Gastrocnemius medialis (tissue), 4 donors: ENCODE data around the gene SH3GL2.

Experiments used
- POLR2A ChIP-seq, 2 donors: fragments of 450-650 bp; IDR thresholded peaks; one replicate each; pipeline ENCODE4 v1.6.1; 2017; ENCODE audit warnings: antibody characterized with exemption in 2 of 2, mild to moderate bottlenecking in 2 of 2, moderate library complexity in 2 of 2
- TF ChIP-seq, protein P1 (sequence below), 5 experiments: fragments of 450-650 bp in 3 of 5; fragments of 200-600 bp in 2 of 5; sonication (generic) in 2 of 5; IDR thresholded peaks in 4 of 5; conservative IDR thresholded peaks in 1 of 5; 1 replicate in 4 of 5; 2 replicates in 1 of 5; pipeline ENCODE4 v1.5.1; 2016 to 2019; ENCODE audit warnings: antibody characterized with exemption in 5 of 5, mild to moderate bottlenecking in 3 of 5, moderate library complexity in 3 of 5

DNA sequence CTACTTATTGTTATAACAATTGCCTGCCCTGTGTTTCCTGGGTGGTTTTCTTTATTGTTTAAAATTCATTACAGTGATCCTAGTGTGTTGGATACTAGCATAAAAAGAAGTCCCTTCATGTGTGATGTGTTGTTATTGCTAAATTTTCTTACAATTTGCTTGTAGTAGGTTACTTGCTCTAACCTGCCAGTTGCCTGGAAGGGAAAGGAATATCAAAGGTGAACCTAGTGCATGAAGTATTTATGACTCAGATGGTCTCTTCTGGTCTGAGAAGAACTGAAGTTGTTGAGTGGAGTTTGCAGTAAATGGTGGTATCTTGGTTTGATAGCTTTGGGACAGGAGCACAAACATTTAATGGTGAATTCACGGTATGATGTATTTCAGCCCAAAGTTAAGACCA, 58.0 kb downstream of the SH3GL2 start:
- no peak for TF ChIP-seq POLR2A (IDR thresholded peaks at IDR 0.05)
- TF ChIP-seq, protein P1, sequence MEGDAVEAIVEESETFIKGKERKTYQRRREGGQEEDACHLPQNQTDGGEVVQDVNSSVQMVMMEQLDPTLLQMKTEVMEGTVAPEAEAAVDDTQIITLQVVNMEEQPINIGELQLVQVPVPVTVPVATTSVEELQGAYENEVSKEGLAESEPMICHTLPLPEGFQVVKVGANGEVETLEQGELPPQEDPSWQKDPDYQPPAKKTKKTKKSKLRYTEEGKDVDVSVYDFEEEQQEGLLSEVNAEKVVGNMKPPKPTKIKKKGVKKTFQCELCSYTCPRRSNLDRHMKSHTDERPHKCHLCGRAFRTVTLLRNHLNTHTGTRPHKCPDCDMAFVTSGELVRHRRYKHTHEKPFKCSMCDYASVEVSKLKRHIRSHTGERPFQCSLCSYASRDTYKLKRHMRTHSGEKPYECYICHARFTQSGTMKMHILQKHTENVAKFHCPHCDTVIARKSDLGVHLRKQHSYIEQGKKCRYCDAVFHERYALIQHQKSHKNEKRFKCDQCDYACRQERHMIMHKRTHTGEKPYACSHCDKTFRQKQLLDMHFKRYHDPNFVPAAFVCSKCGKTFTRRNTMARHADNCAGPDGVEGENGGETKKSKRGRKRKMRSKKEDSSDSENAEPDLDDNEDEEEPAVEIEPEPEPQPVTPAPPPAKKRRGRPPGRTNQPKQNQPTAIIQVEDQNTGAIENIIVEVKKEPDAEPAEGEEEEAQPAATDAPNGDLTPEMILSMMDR (IDR thresholded peaks at IDR 0.05 in 4 of 5, conservative IDR thresholded peaks at IDR 0.05 in 1 of 5): no peak
